OCI-LY3 (cell line): ENCODE results near the gene CACNA1E.

ENCODE experiments used
- EZH2phosphoT487 ChIP-seq: fragments of 200-600 bp; shearing (Covaris generic); IDR thresholded peaks from 2 replicates; pipeline ENCODE4 v1.6.1; 2018; ENCODE audit warnings: antibody characterized with exemption, mixed run types, low read depth
- TF ChIP-seq, protein P1 (sequence below): fragments of 200-600, 300-600 bp; sonication (generic); IDR thresholded peaks from 2 replicates; pipeline ENCODE4 v1.5.1; 2014; ENCODE audit warnings: antibody characterized with exemption, low read length, low read depth

DNA sequence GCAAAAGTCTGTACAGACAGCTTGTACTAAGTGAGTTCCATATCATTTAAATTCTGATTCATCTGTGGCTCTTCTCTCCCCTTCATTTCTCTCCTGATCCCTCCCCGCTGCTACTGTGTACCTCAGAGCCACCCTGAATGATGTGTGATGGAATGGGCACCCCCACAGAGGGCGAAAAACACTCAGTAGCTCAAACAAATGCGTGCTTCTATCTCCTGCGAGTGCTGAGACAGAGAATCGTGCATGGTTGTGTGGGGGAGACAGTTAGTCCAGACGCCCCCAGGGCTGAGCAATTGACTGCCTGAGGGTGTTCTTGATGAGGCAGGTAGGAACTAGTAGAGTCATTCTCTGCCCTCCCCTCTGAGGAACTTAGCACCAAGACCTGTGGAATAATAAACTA, 308.4 kb downstream of the CACNA1E start:
- TF ChIP-seq, protein P1, sequence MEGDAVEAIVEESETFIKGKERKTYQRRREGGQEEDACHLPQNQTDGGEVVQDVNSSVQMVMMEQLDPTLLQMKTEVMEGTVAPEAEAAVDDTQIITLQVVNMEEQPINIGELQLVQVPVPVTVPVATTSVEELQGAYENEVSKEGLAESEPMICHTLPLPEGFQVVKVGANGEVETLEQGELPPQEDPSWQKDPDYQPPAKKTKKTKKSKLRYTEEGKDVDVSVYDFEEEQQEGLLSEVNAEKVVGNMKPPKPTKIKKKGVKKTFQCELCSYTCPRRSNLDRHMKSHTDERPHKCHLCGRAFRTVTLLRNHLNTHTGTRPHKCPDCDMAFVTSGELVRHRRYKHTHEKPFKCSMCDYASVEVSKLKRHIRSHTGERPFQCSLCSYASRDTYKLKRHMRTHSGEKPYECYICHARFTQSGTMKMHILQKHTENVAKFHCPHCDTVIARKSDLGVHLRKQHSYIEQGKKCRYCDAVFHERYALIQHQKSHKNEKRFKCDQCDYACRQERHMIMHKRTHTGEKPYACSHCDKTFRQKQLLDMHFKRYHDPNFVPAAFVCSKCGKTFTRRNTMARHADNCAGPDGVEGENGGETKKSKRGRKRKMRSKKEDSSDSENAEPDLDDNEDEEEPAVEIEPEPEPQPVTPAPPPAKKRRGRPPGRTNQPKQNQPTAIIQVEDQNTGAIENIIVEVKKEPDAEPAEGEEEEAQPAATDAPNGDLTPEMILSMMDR, result no peak
- TF ChIP-seq EZH2phosphoT487, result no peak
